Neutrophil (primary cell): ENCODE results near the gene ASTE1.
A peak's percentile ranks its signal among the peaks of the same experiment; 100 is the strongest.

Experiments
- H3K27ac ChIP-seq: fragments of 200-600 bp; sonication (generic); 2 replicates; pipeline ENCODE4 v1.5.1; 2016; ENCODE audit warnings: mild to moderate bottlenecking, moderate library complexity
- H3K27me3 ChIP-seq: fragments of 200-600 bp; sonication (generic); 2 replicates; pipeline ENCODE4 v1.6.0; 2016; ENCODE audit warnings: mild to moderate bottlenecking
- H3K36me3 ChIP-seq: fragments of 200-600 bp; sonication (generic); 2 replicates; pipeline ENCODE4 v1.5.1; 2017
- H3K4me1 ChIP-seq, 2 experiments: fragments of 200-600 bp in 1 of 2; sonication (generic) in 1 of 2; 1 replicate in 1 of 2; 2 replicates in 1 of 2; pipeline versions ENCODE4 v1.5.1 to v1.6.1; 2013 to 2016; ENCODE audit warnings: low read depth in 1 of 2, low read length in 1 of 2, mild to moderate bottlenecking in 1 of 2, moderate library complexity in 1 of 2; ENCODE audit not compliant: control insufficient read depth in 1 of 2, insufficient read depth in 1 of 2
- H3K4me3 ChIP-seq, 2 experiments: fragments of 200-600 bp in 1 of 2; sonication (generic) in 1 of 2; 1 replicate in 1 of 2; 2 replicates in 1 of 2; pipeline ENCODE4 v1.5.1; 2013 to 2016; ENCODE audit warnings: low read depth in 1 of 2, low read length in 1 of 2, mild to moderate bottlenecking in 1 of 2, moderate library complexity in 1 of 2
- H3K9me3 ChIP-seq: fragments of 200-600 bp; sonication (generic); 2 replicates; pipeline ENCODE4 v1.5.1; 2016
- TF ChIP-seq, protein P1 (sequence below): fragments of 200-600 bp; sonication (generic); IDR thresholded peaks from 2 replicates; pipeline ENCODE4 v1.5.1; 2016; ENCODE audit warnings: antibody characterized with exemption

ASTE1 gene

DNA sequence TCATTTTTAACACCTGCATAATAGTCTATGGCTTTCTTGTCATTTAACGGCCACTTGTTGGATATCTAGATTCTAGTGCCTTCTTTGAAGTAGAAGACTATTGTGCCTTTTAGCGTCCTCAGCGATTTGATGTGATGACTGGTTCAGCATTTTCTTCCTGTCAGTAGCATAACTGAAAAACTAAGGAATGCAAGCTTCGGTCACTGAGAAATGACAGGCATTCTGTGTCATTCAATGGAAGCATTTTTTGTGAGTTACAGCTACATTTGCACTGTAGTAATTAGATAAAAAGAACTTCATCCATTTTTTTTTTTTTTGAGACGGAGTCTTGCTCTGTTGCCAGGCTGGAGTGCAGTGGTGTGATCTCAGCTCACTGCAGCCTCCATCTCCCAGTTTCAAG lies 10.4 kb upstream of the ASTE1 start:
- no peak overlapping the region for H3K27ac ChIP-seq
- H3K36me3 ChIP-seq, result no peaks in the 10 kb centered on the region
- H3K27me3 ChIP-seq, result no peaks in the 10 kb centered on the region
- no peak overlapping the region for H3K4me3 ChIP-seq
- H3K9me3 ChIP-seq, result no peaks in the 10 kb centered on the region
- TF ChIP-seq, protein P1, sequence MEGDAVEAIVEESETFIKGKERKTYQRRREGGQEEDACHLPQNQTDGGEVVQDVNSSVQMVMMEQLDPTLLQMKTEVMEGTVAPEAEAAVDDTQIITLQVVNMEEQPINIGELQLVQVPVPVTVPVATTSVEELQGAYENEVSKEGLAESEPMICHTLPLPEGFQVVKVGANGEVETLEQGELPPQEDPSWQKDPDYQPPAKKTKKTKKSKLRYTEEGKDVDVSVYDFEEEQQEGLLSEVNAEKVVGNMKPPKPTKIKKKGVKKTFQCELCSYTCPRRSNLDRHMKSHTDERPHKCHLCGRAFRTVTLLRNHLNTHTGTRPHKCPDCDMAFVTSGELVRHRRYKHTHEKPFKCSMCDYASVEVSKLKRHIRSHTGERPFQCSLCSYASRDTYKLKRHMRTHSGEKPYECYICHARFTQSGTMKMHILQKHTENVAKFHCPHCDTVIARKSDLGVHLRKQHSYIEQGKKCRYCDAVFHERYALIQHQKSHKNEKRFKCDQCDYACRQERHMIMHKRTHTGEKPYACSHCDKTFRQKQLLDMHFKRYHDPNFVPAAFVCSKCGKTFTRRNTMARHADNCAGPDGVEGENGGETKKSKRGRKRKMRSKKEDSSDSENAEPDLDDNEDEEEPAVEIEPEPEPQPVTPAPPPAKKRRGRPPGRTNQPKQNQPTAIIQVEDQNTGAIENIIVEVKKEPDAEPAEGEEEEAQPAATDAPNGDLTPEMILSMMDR, result no peak
- no peaks in the 10 kb centered on the region for H3K4me1 ChIP-seq

DNA sequence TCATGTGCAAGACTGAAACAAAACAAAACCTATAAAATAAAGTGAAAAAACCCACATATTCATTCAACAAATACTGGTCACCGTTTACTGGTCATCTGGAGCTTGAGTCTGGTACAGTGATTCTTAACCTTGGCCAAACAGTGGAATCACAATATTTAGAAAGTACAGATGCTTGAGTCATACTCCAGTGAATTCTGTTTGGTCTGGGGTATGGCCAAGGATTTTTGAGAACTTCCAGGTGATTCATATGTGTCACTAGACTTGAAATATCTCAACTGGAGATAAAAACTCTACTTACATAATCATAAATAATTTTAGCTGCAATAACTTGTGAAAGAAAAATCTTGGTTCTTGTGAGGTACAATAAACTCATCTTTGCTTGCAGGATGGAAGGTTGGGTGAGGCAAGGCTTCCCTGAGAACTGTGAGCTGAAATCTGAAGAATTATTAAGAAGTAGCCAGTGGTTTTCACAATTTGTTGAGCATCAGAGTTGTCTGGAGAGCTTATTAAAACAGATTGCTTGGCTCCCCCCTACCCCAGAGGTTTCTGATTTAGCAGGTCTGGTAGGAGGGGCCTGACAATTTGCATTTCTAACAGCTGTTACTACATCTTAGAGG lies 9.7 kb upstream of the ASTE1 start:
- TF ChIP-seq, protein P1, result no peak
- no peak overlapping the region for H3K4me3 ChIP-seq

GRCh38 chr3:131033480-131034080 lies 7.0 kb upstream of the ASTE1 start:
- Histone ChIP-seq H3K4me1 (no peaks in the 10 kb centered on the region), H3K9me3 (no peaks in the 10 kb centered on the region), H3K27ac (no peak overlapping the region), H3K27me3 (no peaks in the 10 kb centered on the region), H3K36me3 (no peaks in the 10 kb centered on the region), H3K4me3 (no peak overlapping the region)
- TF ChIP-seq, protein P1, result peak; percentile 45

More for the DNA sequence above, 9.7 kb upstream of the ASTE1 start:
- H3K27me3 ChIP-seq, result no peaks in the 10 kb centered on the region
- H3K4me1 ChIP-seq, result no peaks in the 10 kb centered on the region
- H3K27ac ChIP-seq, result no peak overlapping the region
- H3K9me3 ChIP-seq, result no peaks in the 10 kb centered on the region
- H3K36me3 ChIP-seq, result no peaks in the 10 kb centered on the region

GRCh38 chr3:131031660-131032059 lies 5.0 kb upstream of the ASTE1 start:
- Histone ChIP-seq H3K36me3 (no peaks in the 10 kb centered on the region), H3K27me3 (no peaks in the 10 kb centered on the region), H3K4me1 (peaks cover 7 to 8% of the 10 kb centered on the region in 2 experiments), H3K4me3 (no peak overlapping the region), H3K27ac (no peak overlapping the region), H3K9me3 (no peaks in the 10 kb centered on the region)
- TF ChIP-seq, protein P1, result no peak

- Histone ChIP-seq H3K36me3 (peaks cover 5% of the 10 kb centered on the region), H3K4me3 (no peak overlapping the region), H3K9me3 (no peaks in the 10 kb centered on the region), H3K27ac (no peak overlapping the region), H3K4me1 (peaks cover 15 to 22% of the 10 kb centered on the region in 2 experiments), H3K27me3 (no peaks in the 10 kb centered on the region)
- TF ChIP-seq, protein P1, result no peak
Measured at GRCh38 chr3:131028844-131029243, 2.2 kb upstream of the ASTE1 start.
